Fibroblast of lung (primary cell): ENCODE data around the gene FGFR2. TPM values are rescaled to one million over a fixed set of nuclear protein-coding genes. Genes with fewer than 3 reads are reported as not detected.

Experiments
- DNase-seq, 2 donors: peaks; one replicate each; pipeline versions ENCODE4 v3.0.0 to v3.0.0-alpha.2; 2010; ENCODE audit warnings: low read depth in 2 of 2
- H2AFZ ChIP-seq: 2 replicates; pipeline ENCODE4 v1.5.1; 2012; ENCODE audit warnings: low read length, control low read depth, inconsistent platforms
- H3K27ac ChIP-seq: 2 replicates; pipeline ENCODE4 v1.5.1; 2011; ENCODE audit warnings: low read length, control low read depth; ENCODE audit not compliant: insufficient read depth
- H3K27me3 ChIP-seq: 2 replicates; pipeline ENCODE4 v1.5.1; 2011; ENCODE audit warnings: mild to moderate bottlenecking, low read length; ENCODE audit not compliant: control insufficient read depth, insufficient read depth
- H3K36me3 ChIP-seq: 2 replicates; pipeline ENCODE4 v1.5.1; 2011; ENCODE audit warnings: low read length; ENCODE audit not compliant: control insufficient read depth, insufficient read depth
- H3K4me1 ChIP-seq: 2 replicates; pipeline ENCODE4 v1.5.1; 2011; ENCODE audit warnings: low read length; ENCODE audit not compliant: control insufficient read depth, insufficient read depth; ENCODE audit errors: extremely low read depth
- H3K4me2 ChIP-seq: 2 replicates; pipeline ENCODE4 v1.5.1; 2011; ENCODE audit warnings: low read length, control low read depth; ENCODE audit not compliant: insufficient read depth; ENCODE audit errors: extremely low read depth
- H3K4me3 ChIP-seq, 4 experiments: fragments of 200-600 bp in 1 of 4; sonication (generic) in 1 of 4; replicated peaks in 1 of 4; 2 replicates each; pipeline ENCODE4 v1.5.1; 2011 to 2016; ENCODE audit warnings: low read length in 4 of 4, low read depth in 3 of 4, mild to moderate bottlenecking in 3 of 4, control low read depth in 2 of 4, inconsistent platforms in 1 of 4, mixed read lengths in 1 of 4; ENCODE audit not compliant: insufficient read depth in 1 of 4; ENCODE audit errors: control extremely low read depth in 1 of 4
- H3K79me2 ChIP-seq: 2 replicates; pipeline ENCODE4 v1.5.1; 2012; ENCODE audit warnings: mild to moderate bottlenecking, low read length, inconsistent platforms; ENCODE audit not compliant: control insufficient read depth, insufficient read depth
- H3K9ac ChIP-seq: 2 replicates; pipeline ENCODE4 v1.5.1; 2011; ENCODE audit warnings: mild to moderate bottlenecking, low read length, control low read depth; ENCODE audit not compliant: insufficient read depth
- H3K9me3 ChIP-seq: 2 replicates; pipeline ENCODE4 v1.5.1; 2012; ENCODE audit warnings: low read depth, low read length; ENCODE audit not compliant: control insufficient read depth, insufficient read depth
- H4K20me1 ChIP-seq: 2 replicates; pipeline ENCODE4 v1.5.1; 2011; ENCODE audit warnings: low read length; ENCODE audit not compliant: control insufficient read depth, insufficient read depth; ENCODE audit errors: extremely low read depth
- CTCF ChIP-seq, 2 donors: IDR thresholded peaks in 1 of 2; conservative IDR thresholded peaks in 1 of 2; 1 replicate in 1 of 2; 2 replicates in 1 of 2; pipeline ENCODE4 v1.5.1; 2011 to 2012; ENCODE audit warnings: low read length in 2 of 2, control low read depth in 1 of 2, inconsistent platforms in 1 of 2, low read depth in 1 of 2, mild to moderate bottlenecking in 1 of 2
- EZH2 ChIP-seq: IDR thresholded peaks from 2 replicates; pipeline ENCODE4 v1.5.1; 2012; ENCODE audit warnings: low read length, control low read depth, mild to moderate bottlenecking; ENCODE audit errors: missing control alignments
- polyA plus RNA-seq, 2 donors: library from polyadenylated mRNA; depleted of rRNA in 1 of 2; stranded (reverse) in 1 of 2; unstranded in 1 of 2; fragments of >200 nt; gene quantifications; 2 replicates each; pipeline ENCODE4 v1.2.1, GENCODE V29; 2011 to 2012; ENCODE audit warnings: missing spikeins in 1 of 2
- total RNA-seq: library from RNA; depleted of rRNA; stranded (reverse); fragments of >200 nt; gene quantifications from 2 replicates; pipeline ENCODE4 v1.2.1, GENCODE V29; 2014

FGFR2 gene
- total and polyA plus RNA-seq, 2 donors (not counting 1 experiment from before 2014, with no cell fraction given) = 0.10 to 0.17 TPM

- H3K36me3 ChIP-seq = no peaks in the 10 kb centered on the region
- H2AFZ ChIP-seq = no peak overlapping the region
- no peaks in the 10 kb centered on the region for H3K4me1 ChIP-seq
- H3K27me3 ChIP-seq = no peaks in the 10 kb centered on the region
- no peak overlapping the region for H3K27ac ChIP-seq
- no peak overlapping the region for H3K9ac ChIP-seq
- no peak for DNase-seq
- no peaks in the 10 kb centered on the region for H4K20me1 ChIP-seq
- H3K79me2 ChIP-seq = no peaks in the 10 kb centered on the region
- no peak overlapping the region for H3K4me3 ChIP-seq
- TF ChIP-seq CTCF (conservative IDR thresholded peaks at IDR 0.05 in 1 of 2, IDR thresholded peaks at IDR 0.05 in 1 of 2; ENCODE audit: low read depth in 1 of 2, low read length in 2 of 2) = no peak
- H3K4me2 ChIP-seq = no peak overlapping the region
- no peaks in the 10 kb centered on the region for H3K9me3 ChIP-seq
Observed at GRCh38 chr10:121570315-121570714, 27.9 kb downstream of the FGFR2 start.

GRCh38 chr10:121568275-121568674 is 30.0 kb downstream of the FGFR2 start:
- Histone ChIP-seq H2AFZ (no peak overlapping the region), H3K9ac (no peak overlapping the region), H3K4me1 (no peaks in the 10 kb centered on the region), H3K27ac (no peak overlapping the region), H3K79me2 (no peaks in the 10 kb centered on the region), H4K20me1 (no peaks in the 10 kb centered on the region), H3K4me3 (no peak overlapping the region), H3K9me3 (no peaks in the 10 kb centered on the region), H3K27me3 (no peaks in the 10 kb centered on the region), H3K4me2 (no peak overlapping the region), H3K36me3 (no peaks in the 10 kb centered on the region)
- DNase-seq = no peak
- no peak for TF ChIP-seq CTCF (conservative IDR thresholded peaks at IDR 0.05 in 1 of 2, IDR thresholded peaks at IDR 0.05 in 1 of 2; ENCODE audit: low read depth in 1 of 2, low read length in 2 of 2)

GRCh38 chr10:121567569-121567968 is 30.7 kb downstream of the FGFR2 start:
- H3K79me2 ChIP-seq = no peaks in the 10 kb centered on the region
- no peak overlapping the region for H3K27ac ChIP-seq
- no peaks in the 10 kb centered on the region for H3K9me3 ChIP-seq

More at GRCh38 chr10:121567569-121567968, 30.7 kb downstream of the FGFR2 start:
- no peak for TF ChIP-seq EZH2
- TF ChIP-seq CTCF (conservative IDR thresholded peaks at IDR 0.05 in 1 of 2, IDR thresholded peaks at IDR 0.05 in 1 of 2; ENCODE audit: low read depth in 1 of 2, low read length in 2 of 2) = no peak
- no peak for DNase-seq
- no peak overlapping the region for H3K9ac ChIP-seq
- H2AFZ ChIP-seq = no peak overlapping the region
- H3K4me3 ChIP-seq = no peak overlapping the region
- H4K20me1 ChIP-seq = no peaks in the 10 kb centered on the region
- H3K36me3 ChIP-seq = no peaks in the 10 kb centered on the region
- H3K4me1 ChIP-seq = no peaks in the 10 kb centered on the region
- no peaks in the 10 kb centered on the region for H3K27me3 ChIP-seq
- no peak overlapping the region for H3K4me2 ChIP-seq
